IPS-NIHi7 (cell line): ENCODE measurements around the gene CYSTM1.
A peak's percentile ranks its signal among the peaks of the same experiment; 100 is the strongest.

Experiments used
- DNase-seq: peaks from one replicate; pipeline ENCODE4 v3.0.0; 2012; ENCODE audit warnings: mixed read lengths; ENCODE audit errors: extremely low spot score

CYSTM1 gene

DNA sequence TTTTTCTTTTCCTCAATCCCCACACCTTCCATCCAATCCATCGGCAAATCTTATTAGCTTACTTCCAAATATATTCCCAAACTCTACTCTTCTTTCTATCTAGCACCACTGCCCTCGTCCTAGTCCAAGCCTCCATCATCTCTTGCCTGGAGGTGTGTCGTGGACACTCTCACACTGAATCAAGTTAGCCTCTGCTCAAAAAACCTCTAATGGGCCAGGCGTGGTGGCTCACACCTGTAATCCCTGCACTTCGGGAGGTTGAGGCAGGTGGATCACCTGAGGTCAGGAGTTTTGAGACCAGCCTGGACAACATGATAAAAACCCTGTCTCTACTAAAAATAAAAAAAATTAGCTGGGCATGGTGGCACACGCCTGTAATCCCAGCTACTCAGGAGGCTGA lies 81.7 kb downstream of the CYSTM1 start:
- no peak for DNase-seq

DNA sequence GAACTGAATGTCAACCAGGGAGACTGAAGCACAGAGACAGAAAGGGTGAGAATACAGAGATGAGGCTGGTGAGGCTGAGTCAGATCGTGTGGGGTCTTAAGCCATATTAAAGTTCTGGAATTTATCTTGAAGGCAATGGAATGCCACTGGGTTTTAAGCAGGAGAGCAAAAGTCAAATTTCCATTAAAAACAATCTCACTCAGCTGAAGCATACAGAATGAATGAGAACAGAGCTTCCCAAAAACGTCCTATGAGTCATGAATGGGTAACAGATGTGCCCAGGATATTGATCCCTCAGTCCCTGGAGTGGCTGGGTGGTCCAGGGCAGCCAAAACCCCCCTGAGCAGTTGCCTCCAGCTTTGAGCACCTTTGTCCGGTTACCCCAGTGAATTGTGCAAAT lies 83.0 kb downstream of the CYSTM1 start:
- no peak for DNase-seq

DNA sequence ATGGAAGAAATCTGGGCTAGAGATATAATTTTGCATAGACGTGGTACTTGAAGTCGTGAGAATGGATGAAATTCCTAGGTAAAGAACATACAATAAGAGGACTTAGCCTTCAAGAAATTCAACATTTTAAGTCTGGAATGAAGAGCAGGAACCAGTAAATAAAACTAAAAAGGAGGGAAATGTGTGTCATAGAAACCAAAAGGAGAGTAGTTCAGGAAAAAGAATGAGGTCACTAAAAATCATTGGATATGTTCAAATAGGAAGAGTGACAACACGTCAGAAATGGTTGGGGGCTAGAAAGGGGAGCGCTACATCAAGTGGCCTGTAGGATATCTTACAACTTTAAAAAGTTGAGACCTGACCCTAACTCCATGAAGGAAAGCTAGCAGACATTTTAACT lies 83.9 kb downstream of the CYSTM1 start:
- no peak for DNase-seq

DNA sequence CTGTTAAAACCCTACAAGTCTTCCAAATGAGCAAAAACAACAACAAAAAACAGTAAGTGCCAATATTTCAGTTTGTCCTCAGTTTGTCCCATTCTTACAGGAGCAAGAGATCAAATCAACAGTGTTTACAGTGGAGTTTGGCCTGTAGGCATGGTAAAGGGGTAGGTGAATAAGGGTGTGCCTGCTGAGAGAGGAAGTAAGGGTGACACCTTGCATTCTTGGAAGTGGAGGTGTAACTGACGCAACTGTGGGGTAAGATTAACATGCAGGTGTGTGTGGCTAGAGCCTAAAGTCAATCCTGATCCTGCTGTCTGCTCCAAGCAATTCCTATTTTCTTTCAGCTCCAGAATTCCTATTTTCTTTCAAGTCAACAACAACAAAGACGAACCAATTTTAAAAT lies 84.5 kb downstream of the CYSTM1 start:
- DNase-seq: peak; percentile 47

DNA sequence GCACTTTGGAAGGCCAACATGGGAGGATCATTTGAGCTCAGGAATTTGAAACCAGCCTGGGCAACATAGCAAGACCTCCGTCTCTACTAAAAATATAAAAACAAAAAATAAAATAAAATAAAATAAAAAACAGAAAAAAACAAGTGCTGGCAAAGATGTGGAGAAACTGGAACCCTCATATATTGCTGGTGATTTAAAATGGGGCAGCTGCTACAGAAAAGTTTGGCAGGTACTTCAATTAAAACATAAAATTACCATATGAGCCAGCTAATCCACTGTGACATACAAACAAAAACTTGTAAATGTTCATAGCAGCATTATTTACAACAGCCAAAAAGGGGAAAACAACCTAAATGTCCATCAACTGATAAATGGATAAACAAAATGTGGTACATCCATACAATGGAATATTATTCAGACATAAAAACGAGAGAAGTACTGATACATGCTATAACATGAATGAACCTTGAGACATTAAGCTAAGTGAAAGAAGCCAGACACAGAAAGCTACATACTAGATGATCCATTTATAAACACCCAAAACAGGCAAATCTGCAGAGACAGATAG lies 85.2 kb downstream of the CYSTM1 start:
- no peak for DNase-seq

DNA sequence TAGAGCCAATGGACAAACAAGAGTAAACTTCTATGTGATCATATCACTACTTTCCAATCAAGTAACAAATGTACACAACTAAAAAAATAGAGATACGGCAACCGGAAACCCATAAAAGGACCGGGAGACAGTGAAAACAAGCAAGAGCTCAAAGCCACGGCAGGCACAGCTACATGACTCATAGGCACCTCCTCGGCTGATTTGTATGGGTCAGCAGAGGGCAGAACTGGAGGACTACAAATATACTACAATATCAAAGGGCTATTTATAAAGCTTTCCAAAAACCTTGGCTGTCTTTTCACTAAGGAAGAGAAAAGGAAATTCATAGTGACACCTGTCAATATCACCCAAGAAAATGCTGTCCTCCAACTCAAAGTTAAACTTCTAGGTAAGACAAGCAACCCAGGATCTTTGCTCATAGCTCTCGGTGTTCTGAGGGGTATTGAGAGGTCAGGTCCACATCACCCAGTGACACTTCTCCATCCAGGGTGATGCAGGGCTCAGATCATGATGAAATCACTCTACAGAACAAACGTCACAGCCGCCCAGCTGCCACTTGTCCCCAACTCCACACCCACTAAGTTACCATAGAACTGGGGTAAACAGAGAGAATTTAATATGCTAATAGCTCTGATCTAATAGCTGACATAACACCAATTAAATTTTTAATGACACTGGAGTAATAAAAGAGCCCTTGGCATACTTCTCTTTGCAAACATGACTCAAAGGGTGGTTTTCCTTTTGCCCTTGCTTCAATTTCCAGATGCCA lies 86.6 kb downstream of the CYSTM1 start:
- peak; percentile 40 for DNase-seq

DNA sequence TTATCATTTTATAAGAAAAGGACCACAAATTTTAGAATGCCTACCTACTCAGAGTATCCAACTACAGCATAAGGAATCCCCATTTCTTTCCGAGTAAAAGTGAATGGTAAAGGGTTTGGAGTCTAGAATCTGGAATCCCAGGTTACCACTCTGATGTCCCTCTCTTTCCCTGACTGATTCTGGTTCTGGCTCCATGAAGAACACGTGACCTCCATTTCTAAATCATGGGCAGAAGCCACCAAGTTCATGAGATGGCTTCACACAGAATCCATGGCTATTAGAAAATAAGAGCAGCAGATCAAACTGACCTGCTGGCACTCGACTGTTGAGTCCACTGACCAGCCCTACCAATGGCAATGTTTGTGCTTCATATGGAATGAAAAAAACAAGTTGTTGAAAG lies 87.2 kb downstream of the CYSTM1 start:
- DNase-seq: no peak

DNA sequence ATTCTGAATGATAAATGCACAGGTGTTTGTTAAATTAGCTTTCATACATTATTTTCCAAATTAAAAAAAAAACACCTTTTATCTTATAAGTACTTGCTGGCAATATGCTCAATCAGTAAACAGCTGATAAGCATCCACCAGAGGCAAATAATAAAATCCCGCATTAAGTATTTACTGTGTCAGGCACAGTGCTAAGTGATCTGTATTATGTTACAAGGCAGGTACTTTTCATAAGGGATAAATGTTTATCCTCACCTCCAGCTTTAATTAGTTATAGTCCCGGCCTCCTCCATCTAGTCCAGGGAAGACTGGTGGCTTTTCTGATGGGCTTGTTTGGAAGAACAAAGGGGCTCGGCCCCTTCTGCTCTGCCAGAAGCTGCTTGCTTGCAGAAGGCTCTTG lies 87.9 kb downstream of the CYSTM1 start:
- DNase-seq: no peak

DNA sequence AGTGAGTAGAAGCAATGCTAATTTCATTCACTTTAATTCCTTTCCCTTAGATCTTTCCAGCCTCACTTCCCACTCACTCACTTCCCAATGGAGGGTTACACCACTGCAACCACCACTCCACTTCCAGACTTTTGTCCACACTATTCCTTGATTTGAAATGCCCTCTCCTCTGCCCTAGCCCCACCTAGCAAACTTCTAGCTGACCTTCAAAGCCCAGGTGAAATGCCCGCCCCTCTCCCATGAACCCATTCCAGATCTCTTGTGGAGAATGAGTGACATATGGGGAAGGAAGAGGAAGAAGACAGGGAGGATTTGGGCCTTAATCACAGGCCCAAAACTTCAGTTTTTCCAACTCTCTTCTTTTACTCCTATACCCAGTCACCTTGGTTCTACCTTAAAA lies 90.9 kb downstream of the CYSTM1 start:
- DNase-seq: no peak

DNA sequence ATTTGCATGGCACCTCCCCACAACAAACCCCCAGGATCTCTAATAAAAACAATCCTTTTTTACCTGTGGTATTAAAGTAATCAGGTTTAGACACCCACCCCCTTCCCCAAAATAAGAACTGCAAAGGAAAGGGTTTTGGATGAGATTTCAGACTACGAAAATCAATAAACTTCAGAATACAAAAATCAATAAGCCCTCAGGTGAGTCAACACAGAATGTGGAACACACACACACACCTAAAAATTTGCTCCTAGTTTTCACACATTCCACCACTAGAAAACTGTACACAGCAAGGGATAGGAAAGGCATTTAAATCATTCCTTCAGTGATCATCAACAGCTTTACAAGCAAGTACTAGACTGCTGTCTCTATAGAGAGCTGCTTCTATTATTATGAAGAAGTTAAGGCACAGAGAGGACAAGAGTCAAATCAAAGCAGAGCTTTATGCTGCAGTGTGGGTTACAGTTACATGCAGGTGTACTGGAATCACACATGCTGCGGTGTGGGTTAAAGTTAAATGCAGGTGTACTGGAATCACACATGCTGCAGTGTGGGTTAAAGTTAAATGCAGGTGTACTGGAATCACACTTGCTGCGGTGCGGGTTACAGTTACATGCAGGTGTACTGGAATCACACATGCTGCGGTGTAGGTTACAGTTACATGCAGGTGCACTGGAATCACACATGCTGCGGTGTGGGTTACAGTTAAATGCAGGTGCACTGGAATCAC lies 91.6 kb downstream of the CYSTM1 start:
- no peak for DNase-seq

DNA sequence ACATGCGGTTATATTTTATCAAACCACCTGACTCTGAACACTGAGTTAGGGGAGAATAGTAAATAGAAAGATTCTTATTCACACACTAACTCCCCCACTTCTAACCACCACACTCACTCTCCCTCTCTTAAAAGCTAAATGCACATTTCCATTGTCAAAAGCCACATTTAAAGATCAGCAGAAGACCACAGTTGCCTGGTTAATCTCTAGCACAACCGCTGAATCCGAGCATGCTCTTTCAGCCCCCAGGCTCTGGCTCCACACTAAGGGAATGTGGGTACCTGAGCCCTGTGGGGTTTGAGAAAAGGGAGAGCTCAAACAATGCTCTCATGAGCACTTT lies 92.2 kb downstream of the CYSTM1 start:
- DNase-seq: no peak

DNA sequence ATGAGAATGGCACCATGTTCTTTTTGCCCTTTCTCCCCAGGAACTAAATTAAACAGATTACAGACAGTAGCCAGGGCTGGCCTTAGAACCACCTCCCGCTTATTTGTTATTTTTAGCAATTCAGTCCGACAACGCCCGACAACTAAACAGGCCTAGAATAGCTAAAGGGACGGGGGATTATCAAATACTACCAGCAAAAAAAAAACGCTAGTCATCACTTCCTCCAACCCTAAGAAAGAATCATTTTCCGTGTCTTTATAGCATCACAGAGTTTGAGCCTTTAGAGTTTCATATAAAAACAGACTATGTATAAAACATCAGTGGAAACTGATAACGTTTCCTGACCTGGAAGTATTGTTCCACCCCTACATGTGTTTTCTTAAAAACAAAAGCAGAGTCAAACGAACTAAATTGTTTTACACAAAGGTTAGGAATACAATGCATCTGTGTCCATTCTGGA lies 92.6 kb downstream of the CYSTM1 start:
- no peak for DNase-seq

DNA sequence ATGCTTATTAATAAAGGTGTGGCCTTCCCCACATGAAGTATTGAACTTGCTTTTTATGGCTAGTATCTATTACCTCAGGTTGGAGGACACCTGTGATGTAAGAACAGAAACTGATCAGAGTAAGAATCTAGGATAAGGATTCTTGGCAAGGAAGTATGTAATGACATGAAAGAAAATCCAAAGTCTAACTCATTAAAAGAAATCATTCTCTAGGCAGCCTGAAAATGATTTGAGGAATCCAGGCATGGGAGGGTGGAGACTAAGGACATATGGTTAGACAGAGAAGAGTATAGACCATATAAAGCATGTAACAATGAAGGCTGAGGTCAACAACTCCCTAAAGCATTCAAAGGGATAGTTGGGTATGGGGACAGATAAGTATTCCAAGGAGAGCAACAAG lies 95.0 kb downstream of the CYSTM1 start:
- no peak for DNase-seq

DNA sequence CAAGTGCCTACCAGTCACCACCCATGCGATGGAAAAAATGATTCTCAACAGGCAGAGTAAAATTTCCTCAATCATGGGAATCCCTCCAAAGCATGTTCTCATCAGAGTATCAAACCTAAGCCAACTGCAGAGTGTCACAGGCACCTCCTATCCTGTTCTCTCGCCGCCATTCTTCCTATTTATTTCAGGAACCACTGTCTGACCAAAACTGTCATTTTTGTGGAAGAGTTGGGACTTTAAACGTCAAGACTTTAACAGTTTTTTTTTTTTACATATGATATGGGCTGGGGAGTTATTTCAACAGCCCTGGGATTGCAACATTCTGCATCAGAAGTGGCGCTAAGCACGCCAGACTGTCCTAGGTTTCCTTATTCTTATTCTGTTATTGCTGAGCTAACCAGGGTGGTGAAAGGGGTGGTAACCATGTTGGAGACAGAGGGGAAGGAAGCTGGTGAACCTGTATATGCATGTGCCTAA lies 98.5 kb downstream of the CYSTM1 start:
- DNase-seq: no peak

DNA sequence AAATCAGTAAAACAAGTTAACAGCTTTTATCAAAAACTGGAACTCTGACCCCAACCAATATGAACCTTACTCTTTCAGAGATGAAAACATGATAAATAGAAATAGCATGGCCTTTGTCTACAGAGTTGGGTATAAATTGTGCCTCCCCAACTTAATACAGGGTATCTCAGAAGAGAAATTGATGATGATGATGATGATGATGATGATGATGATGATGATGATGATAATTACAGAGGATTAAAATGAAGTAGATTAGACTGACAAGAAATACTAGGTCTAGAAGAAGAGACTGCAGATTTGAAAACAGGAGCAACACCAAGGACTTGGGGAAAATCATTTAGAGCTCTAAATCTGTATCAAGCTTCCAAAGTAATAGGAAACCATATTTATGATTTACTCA lies 100.8 kb downstream of the CYSTM1 start:
- no peak for DNase-seq

DNA sequence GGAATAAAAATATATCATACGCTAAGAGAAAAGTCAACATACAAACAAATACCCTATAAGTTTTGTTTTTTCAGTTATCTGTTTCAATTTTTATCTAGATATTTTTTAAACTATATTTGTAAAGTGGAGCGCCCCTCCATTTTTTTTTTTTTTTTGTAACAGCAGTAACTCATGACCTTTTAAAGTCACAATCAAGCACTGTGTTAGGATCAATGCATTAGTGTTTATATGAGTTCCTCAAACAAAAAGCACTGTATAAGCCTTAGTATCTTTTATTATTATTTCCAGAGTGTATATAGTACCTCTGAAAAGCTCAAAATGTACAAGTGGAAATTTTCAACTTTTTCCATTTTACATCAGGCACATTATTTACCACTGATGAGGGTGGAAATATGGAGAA lies 107.3 kb downstream of the CYSTM1 start:
- no peak for DNase-seq

DNA sequence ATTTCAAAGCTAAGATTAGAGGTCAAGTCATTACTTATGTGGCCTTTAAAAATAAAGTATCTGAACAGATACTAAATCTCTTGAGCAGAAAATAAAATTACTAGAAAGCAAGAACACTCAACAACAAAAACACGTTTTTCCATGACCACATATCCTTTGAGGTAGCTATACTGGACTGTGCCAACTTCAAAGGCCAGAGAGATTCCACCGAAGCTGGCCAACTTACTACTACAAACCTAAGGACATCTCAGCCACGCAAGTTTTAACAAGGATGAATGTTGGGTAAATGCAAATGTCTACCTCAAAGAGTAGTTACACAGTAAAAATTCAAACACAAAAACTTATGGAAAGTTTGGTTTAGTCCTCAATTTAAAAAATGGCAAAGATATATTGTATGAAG lies 109.0 kb downstream of the CYSTM1 start:
- DNase-seq: no peak

DNA sequence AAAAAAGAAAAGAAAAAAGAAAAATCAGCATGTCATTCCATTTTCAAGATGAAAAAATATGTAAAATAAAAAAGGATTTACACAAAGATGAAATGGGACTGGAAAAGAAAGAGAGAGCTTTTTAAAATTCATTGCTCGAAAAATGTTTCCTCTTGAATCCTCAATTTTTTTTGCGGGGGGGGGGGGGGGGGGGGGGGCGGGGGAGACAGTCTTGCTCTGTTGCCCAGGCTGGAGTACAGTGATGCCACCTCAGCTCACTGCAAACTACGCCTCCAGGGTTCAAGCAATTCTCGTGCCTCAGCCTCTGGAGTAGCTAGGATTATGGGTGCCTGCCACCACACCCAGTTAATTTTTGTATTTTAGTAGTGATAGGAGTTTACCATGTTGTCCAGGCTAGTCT lies 111.4 kb downstream of the CYSTM1 start:
- no peak for DNase-seq

DNA sequence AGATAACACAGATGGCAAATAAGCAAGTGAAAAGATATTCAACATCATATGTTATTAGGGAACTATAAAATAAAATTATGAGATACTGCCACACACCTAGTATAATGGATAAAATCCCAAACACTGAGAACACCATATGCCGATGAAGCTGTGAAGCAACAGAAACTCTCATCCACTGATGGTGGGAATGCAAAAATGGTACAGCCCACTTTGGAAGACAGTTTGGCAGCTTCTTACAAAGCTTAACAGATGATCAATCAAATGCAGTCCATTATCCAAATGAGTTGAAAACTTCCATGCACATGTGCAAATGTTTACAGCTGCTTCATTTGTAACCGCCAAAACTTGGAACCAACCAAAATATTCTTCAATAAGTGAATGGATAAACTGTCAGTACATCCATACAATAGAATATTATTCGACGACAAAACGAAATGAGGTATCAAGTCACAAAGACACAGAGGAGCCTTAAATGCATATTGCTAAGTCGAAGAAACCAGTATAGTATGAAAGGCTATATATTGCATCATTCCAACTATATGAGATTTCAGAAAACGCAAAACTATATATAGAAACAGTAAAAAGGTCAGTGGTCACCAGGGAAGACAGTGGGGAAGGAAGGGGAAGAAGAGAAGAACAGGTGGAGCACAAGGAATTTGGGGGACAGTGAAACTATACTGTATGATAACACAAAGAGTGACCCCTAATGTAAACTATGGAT lies 113.0 kb downstream of the CYSTM1 start:
- DNase-seq: no peak

DNA sequence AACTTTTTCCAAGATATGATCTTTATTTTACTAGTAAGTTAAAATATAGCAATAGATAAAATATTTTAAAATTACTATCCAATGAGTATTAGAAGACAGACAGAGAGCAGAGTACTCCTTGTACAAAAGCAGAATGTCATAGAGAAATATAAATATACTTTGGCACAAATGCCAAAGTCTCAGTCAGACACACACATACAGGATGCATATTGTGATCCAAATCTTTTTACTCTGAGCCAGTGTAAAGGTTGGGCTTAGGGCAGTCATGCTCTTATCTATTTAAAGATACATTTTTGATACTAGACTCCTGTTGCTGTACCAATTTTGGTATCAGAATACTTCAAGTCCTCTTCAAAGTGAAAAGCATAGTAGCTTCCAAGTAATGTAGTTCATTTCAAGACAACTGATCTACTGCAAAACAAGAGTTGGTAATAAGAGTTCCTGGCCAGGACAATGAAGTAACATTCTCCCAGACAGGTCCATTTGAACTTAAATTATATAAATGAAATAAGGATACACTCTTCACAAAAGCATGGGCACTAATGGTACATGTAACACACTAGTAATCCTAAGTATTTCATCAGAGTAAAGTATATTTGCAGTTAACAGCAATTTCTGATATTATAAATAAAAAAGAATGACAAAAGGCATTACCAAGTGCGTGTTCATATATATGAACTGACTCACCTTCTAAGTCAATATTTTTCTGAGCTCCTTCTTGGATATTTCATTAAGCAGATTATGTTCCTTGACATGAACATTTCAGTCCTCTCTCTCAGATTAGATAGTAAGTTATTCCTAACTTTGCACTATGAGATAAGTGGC lies 117.4 kb downstream of the CYSTM1 start:
- no peak for DNase-seq
